ENCODE measurements around the gene EFNA2.
"Not testable (repeated sequence)": the region's sequence is repeated elsewhere in the genome, so short reads cannot be mapped to it uniquely, and the experiment has no call there.

EFNA2 gene

GRCh38 chr19:1298235-1298634 is 12.6 kb downstream of the EFNA2 start:
- DNase-seq (ENCODE audit: low read depth) = no peak

GRCh38 chr19:1299801-1300200 is 14.1 kb downstream of the EFNA2 start:
- no peak for DNase-seq (ENCODE audit: low read depth)

- no peak for DNase-seq (ENCODE audit: low read depth)
Observed at GRCh38 chr19:1300744-1301490, 15.2 kb downstream of the EFNA2 start.

- no peak for DNase-seq (ENCODE audit: low read depth)
Observed at GRCh38 chr19:1302533-1303239, 17.0 kb downstream of the EFNA2 start.

GRCh38 chr19:1304197-1304924 is 18.7 kb downstream of the EFNA2 start:
- no peak for DNase-seq (ENCODE audit: low read depth)

- DNase-seq (ENCODE audit: low read depth) = not testable (repeated sequence)
Observed at GRCh38 chr19:1305354-1305753, 19.7 kb downstream of the EFNA2 start.

GRCh38 chr19:1307320-1307719 is 21.6 kb downstream of the EFNA2 start:
- DNase-seq (ENCODE audit: low read depth) = no peak

GRCh38 chr19:1307755-1308303 is 22.2 kb downstream of the EFNA2 start:
- DNase-seq (ENCODE audit: low read depth) = no peak

- no peak for DNase-seq (ENCODE audit: low read depth)
Observed at GRCh38 chr19:1308718-1309117, 23.0 kb downstream of the EFNA2 start.

GRCh38 chr19:1309977-1310852 is 24.5 kb downstream of the EFNA2 start:
- no peak for DNase-seq (ENCODE audit: low read depth)

GRCh38 chr19:1310853-1311180 is 25.1 kb downstream of the EFNA2 start:
- DNase-seq (ENCODE audit: low read depth) = no peak

GRCh38 chr19:1311543-1312091 is 25.9 kb downstream of the EFNA2 start:
- no peak for DNase-seq (ENCODE audit: low read depth)

GRCh38 chr19:1312767-1313694 is 27.4 kb downstream of the EFNA2 start:
- DNase-seq (ENCODE audit: low read depth) = no peak

- no peak for DNase-seq (ENCODE audit: low read depth)
Observed at GRCh38 chr19:1313695-1314613, 28.3 kb downstream of the EFNA2 start.

- DNase-seq (ENCODE audit: low read depth) = peak; percentile 31
Observed at GRCh38 chr19:1315470-1316166, 29.9 kb downstream of the EFNA2 start.

- DNase-seq (ENCODE audit: low read depth) = no peak
Observed at GRCh38 chr19:1316466-1316865, 30.8 kb downstream of the EFNA2 start.

GRCh38 chr19:1317274-1318003 is 31.8 kb downstream of the EFNA2 start:
- no peak for DNase-seq (ENCODE audit: low read depth)

Measured in activated T-cell treated with anti-CD3 and anti-CD28 coated beads for 48 hours (primary cell).